ENCODE measurements around the gene ENPP6. TPM values are rescaled to one million over a fixed set of nuclear protein-coding genes. Genes with fewer than 3 reads are reported as not detected.
A peak's percentile ranks its signal among the peaks of the same experiment; 100 is the strongest.

ENPP6 gene
- polyA plus RNA-seq, 1 of the 3 experiments (the other 2 are of a cell fraction), result not detected

- no peaks in the 10 kb centered on the region for H3K9me2 ChIP-seq
- peak; percentile 78 for DNase-seq
- ChIA-PET POLR2A (interaction anchor here (0.9 to 1.7 kb wide), 4 partner anchors 78 to 189 kb away, joined by 4 to 8 read pairs (median 6); partner anchors contain the start of gene STOX2), CTCF (interaction anchor here (0.9 to 10.9 kb wide), 7 partner anchors 9 to 252 kb away, joined by 3 to 128 read pairs (median 3); partner anchors contain the start of gene STOX2)
- no peak overlapping the region for H2AFZ ChIP-seq (ENCODE audit: low read depth)
- no peaks in the 10 kb centered on the region for H3F3A ChIP-seq (replicated peaks; ENCODE audit: insufficient read depth)
- no peak overlapping the region for H3K9ac ChIP-seq
- no peak overlapping the region for H3K4me3 ChIP-seq (ENCODE audit: low read depth in 2 of 2, low read length in 1 of 2)
- H3K79me2 ChIP-seq (ENCODE audit: insufficient read depth), result no peaks in the 10 kb centered on the region
- peak overlapping the region in 1 of 2 experiments; percentile 93; a peak in 2 of 4 replicates for H3K27ac ChIP-seq (ENCODE audit: low read depth in 2 of 2, low read length in 1 of 2)
- 34% methylated on average over 8 of the region's 8 CpGs for WGBS (ENCODE audit: low lambda C conversion rate)
- H4K20me1 ChIP-seq (ENCODE audit: insufficient read depth), result no peaks in the 10 kb centered on the region
- H3K4me1 ChIP-seq (ENCODE audit: control insufficient read depth in 1 of 2, insufficient read depth in 2 of 2, low read depth in 1 of 2, low read length in 1 of 2), result peaks cover 0 to 49% of the 10 kb centered on the region in 2 experiments; a peak in 2 of 4 replicates
- no peaks in the 10 kb centered on the region for H3K9me3 ChIP-seq
- H3K36me3 ChIP-seq (replicated peaks in 1 of 2; ENCODE audit: control insufficient read depth in 1 of 2, insufficient read depth in 2 of 2, low read length in 1 of 2), result no peaks in the 10 kb centered on the region
- no peak overlapping the region for H3K4me2 ChIP-seq
- no peaks in the 10 kb centered on the region for H3K27me3 ChIP-seq (ENCODE audit: insufficient read depth)
- TF ChIP-seq USF1 (IDR thresholded peaks at IDR 0.05; ENCODE audit: borderline replicate concordance, low read depth) (no peak), TAF1 (IDR thresholded peaks at IDR 0.05; ENCODE audit: borderline replicate concordance, low read depth, low read length) (no peak), RCOR1 (IDR thresholded peaks at IDR 0.05; ENCODE audit: low read length) (0 out of 2 replicates have a peak, but pooled peaks have one; percentile 63), CHD2 (IDR thresholded peaks at IDR 0.05; ENCODE audit: low read length, partially characterized antibody) (peak; percentile 17), GATA2 (CRISPR knock-in tag; IDR thresholded peaks at IDR 0.05) (peak; percentile 89), MEF2A (IDR thresholded peaks at IDR 0.05; ENCODE audit: borderline replicate concordance, low read depth) (no peak), SIN3A (IDR thresholded peaks at IDR 0.05; ENCODE audit: borderline replicate concordance, low read depth, low read length) (no peak), FOSL2 (IDR thresholded peaks at IDR 0.05; ENCODE audit: borderline replicate concordance, low read depth) (no peak), RAD21 (IDR thresholded peaks at IDR 0.05; ENCODE audit: low read length) (no peak; the same call in 1 of the 2 replicates), POLR2AphosphoS5 (IDR thresholded peaks at IDR 0.05; ENCODE audit: low read depth, low read length) (no peak), SMC3 (IDR thresholded peaks at IDR 0.05; ENCODE audit: low read depth, low read length) (no peak), FOXM1 (IDR thresholded peaks at IDR 0.05; ENCODE audit: low read depth) (no peak), EP300 (IDR thresholded peaks at IDR 0.05; ENCODE audit: borderline replicate concordance in 1 of 2, low read depth in 1 of 2, low read length in 1 of 2) (peak in 1 of 2 experiments; percentile 49; a peak in 1 of 4 replicates), YY1 (IDR thresholded peaks at IDR 0.05; ENCODE audit: low read depth) (no peak), MXI1 (IDR thresholded peaks at IDR 0.05; ENCODE audit: low read depth, low read length) (peak; percentile 48; the same call in 1 of the 2 replicates), FOXJ3 (CRISPR knock-in tag; IDR thresholded peaks at IDR 0.05) (peak; percentile 51; the same call in 1 of the 2 replicates), NRF1 (IDR thresholded peaks at IDR 0.05; ENCODE audit: low read depth, low read length) (no peak), CTCF (IDR thresholded peaks at IDR 0.05) (no peak), EZH2phosphoT487 (IDR thresholded peaks at IDR 0.05; ENCODE audit: borderline replicate concordance, low read depth) (no peak), MAX (IDR thresholded peaks at IDR 0.05; ENCODE audit: low read depth) (no peak), GABPA (IDR thresholded peaks at IDR 0.05; ENCODE audit: low read depth) (no peak)
Observed at GRCh38 chr4:184094532-184095159, 123.0 kb downstream of the ENPP6 start.

Measured in SK-N-SH (cell line).